Measurements from ENCODE around the gene PITPNC1.

DNA sequence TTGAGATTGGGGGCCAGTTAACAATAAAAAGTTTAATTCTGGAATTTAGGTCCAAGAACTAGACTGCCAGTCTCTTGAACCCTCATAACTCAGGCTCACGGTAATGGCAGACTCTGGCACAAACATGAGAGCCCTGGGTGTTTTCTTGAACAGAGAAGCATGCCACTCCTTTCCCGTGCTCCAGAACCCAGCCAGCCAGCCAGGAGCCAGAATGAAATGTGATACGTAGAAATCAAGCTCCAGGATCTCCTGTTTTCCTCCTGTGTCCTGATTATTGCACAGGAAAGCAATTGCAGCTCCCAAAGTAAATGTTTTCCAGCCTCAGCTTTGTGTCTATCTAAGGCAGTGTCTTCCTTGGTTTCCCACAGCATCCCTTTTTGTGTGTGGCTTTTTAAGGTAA lies 294.4 kb downstream of the PITPNC1 start:
- TF ChIP-seq ZNF746 (CRISPR knock-in tag; IDR thresholded peaks at IDR 0.05) = no peak
- TF ChIP-seq CBX5 (CRISPR knock-in tag; IDR thresholded peaks at IDR 0.05; ENCODE audit: borderline replicate concordance) = no peak
- TF ChIP-seq HIVEP1 (CRISPR knock-in tag; IDR thresholded peaks at IDR 0.05) = no peak
- TF ChIP-seq ZNF350 (CRISPR knock-in tag; IDR thresholded peaks at IDR 0.05; ENCODE audit: borderline replicate concordance, low read depth) = no peak
- TF ChIP-seq ZNF780A (CRISPR knock-in tag; IDR thresholded peaks at IDR 0.05) = no peak
- TF ChIP-seq, protein P1, sequence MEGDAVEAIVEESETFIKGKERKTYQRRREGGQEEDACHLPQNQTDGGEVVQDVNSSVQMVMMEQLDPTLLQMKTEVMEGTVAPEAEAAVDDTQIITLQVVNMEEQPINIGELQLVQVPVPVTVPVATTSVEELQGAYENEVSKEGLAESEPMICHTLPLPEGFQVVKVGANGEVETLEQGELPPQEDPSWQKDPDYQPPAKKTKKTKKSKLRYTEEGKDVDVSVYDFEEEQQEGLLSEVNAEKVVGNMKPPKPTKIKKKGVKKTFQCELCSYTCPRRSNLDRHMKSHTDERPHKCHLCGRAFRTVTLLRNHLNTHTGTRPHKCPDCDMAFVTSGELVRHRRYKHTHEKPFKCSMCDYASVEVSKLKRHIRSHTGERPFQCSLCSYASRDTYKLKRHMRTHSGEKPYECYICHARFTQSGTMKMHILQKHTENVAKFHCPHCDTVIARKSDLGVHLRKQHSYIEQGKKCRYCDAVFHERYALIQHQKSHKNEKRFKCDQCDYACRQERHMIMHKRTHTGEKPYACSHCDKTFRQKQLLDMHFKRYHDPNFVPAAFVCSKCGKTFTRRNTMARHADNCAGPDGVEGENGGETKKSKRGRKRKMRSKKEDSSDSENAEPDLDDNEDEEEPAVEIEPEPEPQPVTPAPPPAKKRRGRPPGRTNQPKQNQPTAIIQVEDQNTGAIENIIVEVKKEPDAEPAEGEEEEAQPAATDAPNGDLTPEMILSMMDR (CRISPR knock-in tag; IDR thresholded peaks at IDR 0.05) = no peak
- no peak for TF ChIP-seq MAFF (IDR thresholded peaks at IDR 0.05; ENCODE audit: low read depth, low read length)
